HG02571 (cell line): ENCODE results near the gene LCN2.
"Not testable (repeated sequence)": the region's sequence is repeated elsewhere in the genome, so short reads cannot be mapped to it uniquely, and the experiment has no call there.

Experiments used
- ATAC-seq: cut with Tn5 transposase; IDR thresholded peaks from one replicate; pipeline ENCODE4 v1.9.1; 2021; ENCODE audit warnings: mild to moderate bottlenecking, moderate library complexity; ENCODE audit not compliant: unreplicated experiment

LCN2 gene

GRCh38 chr9:128149001-128149701, at the start of gene LCN2:
LCN2 (plus strand) TSS chr9:128149453; CDS start chr9:128149526, 73 bp downstream.
- no peak for ATAC-seq

DNA sequence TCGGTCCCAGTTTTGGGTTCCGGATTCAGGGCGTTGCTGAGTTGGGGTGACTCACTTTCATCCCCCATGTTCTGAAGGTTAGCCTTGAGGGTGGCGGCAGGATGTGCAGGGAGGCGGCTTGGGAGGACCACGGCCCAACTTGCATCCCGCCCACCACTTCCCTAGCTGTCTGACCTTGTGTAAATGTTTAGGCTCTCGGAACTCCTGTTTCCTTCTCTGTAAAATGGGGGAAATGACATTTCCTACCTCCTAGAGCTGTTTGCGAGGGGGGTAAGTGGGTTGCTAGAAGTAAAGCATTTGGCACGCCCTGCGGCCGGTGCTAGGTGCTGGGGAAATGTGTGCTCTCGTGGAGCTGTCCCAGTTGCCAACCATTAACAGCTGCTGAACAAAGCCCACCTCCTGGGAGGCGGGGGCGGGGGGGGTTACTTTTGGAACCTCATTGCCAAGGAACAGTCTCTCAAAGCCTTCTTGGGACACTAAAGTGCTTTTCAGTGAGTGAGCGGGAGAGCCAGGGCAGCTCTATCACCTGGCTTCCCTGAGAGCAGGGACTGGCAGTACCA, 49.2 kb upstream of the LCN2 start:
- ATAC-seq, result no peak

GRCh38 chr9:128100581-128100980, 48.7 kb upstream of the LCN2 start:
- ATAC-seq, result no peak

- no peak for ATAC-seq
Measured at GRCh38 chr9:128101231-128101661, 48.0 kb upstream of the LCN2 start.

- ATAC-seq, result no peak
Measured at GRCh38 chr9:128101690-128102089, 47.6 kb upstream of the LCN2 start.

- no peak for ATAC-seq
Measured at GRCh38 chr9:128102196-128102595, 47.1 kb upstream of the LCN2 start.

DNA sequence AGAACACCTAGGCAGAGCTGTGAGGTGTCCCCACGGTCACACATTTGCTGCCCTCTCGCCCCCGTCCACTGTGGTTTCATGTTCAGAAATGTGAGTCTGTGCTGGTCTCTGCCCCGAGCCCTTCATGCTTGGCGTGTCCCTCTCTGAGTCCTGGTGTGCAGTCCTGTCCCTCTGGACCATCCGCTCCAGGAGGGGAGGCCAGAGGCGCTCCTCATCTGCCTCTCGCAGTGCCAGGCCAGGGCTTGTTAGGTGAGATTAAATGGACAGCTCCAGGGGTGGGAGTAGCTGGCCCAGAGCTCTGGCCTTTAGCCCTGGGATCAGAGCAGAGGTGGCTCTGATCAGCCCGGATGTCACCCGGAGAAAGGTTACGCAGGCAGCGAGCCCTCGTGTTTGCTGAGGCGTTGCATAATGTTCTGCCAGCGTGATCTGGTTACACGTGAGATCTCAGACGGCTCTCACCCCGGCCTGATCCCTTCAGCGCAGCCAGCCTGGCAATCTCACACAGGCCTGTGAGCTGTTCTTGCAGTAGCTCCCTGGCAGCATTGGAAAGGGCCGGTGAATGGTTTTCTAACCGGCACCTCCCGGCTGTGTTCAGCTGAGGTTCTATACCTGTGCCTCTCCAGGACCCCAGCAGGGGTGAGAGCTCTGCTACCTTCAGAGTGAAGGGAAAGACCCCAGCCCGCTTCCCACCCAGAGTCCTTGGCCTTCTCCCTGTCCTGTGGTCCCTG, 46.2 kb upstream of the LCN2 start:
- ATAC-seq, result no peak

DNA sequence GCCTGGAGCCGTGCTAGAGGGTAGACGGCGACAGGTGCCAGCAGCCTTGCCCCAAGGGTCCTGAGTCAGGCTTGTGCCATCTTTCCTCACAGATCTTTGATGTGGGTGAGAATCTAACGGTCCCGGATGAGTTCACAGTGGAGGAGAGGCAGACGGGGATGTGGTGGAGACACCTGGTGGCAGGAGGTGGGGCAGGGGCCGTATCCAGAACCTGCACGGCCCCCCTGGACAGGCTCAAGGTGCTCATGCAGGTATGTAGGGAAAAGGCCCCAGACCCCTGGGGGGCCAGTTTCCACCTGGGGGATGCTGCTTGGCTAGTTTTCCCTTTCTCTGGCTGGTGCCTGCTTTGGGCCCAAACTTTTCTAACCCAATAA, 45.7 kb upstream of the LCN2 start:
- ATAC-seq, result no peak

- no peak for ATAC-seq
Measured at GRCh38 chr9:128104171-128104618, 45.1 kb upstream of the LCN2 start.

DNA sequence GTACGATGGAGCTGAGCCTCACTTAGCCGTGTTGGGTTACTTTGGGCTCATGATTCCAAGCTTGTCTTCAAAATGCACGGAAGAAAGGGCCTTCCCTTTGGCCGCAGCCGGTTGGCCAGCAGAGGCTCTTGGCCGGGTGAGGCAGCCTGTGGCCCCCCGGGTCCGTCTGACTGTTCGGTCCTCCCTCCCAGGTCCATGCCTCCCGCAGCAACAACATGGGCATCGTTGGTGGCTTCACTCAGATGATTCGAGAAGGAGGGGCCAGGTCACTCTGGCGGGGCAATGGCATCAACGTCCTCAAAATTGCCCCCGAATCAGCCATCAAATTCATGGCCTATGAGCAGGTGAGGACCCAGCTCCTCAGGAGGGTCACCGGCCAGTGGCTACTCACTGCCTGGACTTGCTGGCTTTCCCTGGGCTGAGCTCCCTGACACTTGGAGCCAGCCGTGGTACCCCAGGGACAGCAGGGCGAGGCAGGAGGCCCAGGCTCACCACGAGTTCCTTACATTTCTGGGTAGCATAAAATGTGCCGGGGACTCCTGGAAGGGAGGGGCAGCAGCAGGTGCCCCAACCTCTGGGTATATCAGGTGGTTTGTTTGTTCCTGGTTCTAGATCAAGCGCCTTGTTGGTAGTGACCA, 43.6 kb upstream of the LCN2 start:
- no peak for ATAC-seq

DNA sequence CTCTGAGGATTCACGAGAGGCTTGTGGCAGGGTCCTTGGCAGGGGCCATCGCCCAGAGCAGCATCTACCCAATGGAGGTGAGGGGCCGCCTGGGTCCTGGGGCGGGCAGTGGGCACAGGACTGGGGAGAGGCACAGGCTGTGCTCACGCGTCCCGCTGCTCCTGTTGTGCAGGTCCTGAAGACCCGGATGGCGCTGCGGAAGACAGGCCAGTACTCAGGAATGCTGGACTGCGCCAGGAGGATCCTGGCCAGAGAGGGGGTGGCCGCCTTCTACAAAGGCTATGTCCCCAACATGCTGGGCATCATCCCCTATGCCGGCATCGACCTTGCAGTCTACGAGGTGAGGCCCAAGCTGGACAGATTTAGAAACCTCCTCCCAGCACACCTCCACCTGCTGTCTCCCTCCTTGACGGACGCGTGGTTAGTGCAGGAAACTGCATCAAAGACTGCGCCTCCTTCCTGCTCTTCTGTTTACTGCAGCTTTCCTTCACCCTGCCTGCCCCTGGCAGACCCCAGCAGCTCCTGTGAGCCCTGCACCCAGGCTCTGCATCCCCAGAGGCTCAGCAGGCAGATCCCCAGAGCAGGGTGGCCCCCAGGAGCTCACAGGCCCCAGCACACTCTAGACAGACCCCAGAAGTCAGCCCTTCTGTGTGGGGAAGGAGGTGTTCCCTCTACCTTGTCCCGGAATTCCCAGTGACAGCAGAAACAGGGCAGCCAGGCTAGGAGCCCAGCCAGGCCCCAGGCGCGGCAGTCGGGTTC, 42.9 kb upstream of the LCN2 start:
- no peak for ATAC-seq

DNA sequence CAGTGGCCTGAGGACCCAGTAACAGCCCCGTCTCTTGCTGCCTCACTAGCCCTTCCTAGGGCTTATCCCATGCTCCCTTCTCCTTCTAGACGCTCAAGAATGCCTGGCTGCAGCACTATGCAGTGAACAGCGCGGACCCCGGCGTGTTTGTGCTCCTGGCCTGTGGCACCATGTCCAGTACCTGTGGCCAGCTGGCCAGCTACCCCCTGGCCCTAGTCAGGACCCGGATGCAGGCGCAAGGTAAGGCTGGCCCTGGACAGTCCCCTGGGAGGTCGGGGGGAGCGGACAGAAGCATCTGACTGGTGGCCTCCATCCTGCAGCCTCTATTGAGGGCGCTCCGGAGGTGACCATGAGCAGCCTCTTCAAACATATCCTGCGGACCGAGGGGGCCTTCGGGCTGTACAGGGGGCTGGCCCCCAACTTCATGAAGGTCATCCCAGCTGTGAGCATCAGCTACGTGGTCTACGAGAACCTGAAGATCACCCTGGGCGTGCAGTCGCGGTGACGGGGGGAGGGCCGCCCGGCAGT, 42.2 kb upstream of the LCN2 start:
- ATAC-seq, result no peak

GRCh38 chr9:128107468-128108268, 41.6 kb upstream of the LCN2 start:
- no peak for ATAC-seq

DNA sequence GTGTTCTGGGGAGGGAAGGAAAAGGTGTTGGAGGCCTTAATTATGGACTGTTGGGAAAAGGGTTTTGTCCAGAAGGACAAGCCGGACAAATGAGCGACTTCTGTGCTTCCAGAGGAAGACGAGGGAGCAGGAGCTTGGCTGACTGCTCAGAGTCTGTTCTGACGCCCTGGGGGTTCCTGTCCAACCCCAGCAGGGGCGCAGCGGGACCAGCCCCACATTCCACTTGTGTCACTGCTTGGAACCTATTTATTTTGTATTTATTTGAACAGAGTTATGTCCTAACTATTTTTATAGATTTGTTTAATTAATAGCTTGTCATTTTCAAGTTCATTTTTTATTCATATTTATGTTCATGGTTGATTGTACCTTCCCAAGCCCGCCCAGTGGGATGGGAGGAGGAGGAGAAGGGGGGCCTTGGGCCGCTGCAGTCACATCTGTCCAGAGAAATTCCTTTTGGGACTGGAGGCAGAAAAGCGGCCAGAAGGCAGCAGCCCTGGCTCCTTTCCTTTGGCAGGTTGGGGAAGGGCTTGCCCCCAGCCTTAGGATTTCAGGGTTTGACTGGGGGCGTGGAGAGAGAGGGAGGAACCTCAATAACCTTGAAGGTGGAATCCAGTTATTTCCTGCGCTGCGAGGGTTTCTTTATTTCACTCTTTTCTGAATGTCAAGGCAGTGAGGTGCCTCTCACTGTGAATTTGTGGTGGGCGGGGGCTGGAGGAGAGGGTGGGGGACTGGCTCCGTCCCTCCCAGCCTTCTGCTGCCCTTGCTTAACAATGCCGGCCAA, 40.8 kb upstream of the LCN2 start:
- ATAC-seq, result no peak

DNA sequence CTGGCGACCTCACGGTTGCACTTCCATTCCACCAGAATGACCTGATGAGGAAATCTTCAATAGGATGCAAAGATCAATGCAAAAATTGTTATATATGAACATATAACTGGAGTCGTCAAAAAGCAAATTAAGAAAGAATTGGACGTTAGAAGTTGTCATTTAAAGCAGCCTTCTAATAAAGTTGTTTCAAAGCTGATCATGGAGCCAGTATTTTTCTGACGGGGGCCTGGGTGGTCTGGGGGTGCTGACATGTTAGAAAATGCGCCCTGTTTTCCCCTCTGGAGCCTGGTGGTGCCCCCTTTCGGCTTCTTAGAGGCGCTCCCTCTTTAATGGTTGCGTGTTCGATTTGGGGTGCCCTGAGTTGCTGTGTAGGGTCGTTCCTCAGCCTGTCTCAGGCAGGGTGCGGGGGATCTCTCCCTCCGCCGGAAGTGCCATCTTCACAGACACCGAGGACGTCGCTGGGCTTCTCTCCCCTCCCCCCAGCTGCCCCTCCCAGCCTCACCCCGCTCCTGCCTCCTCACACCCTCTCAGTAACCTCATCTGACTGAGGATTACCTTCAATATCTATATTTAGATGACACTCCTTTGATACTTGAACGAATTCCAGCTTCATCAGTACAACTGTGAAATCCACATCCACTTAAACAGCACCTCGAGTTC, 40.1 kb upstream of the LCN2 start:
- ATAC-seq, result no peak

GRCh38 chr9:128111726-128112125, 37.5 kb upstream of the LCN2 start:
- not testable (repeated sequence) for ATAC-seq

- ATAC-seq, result no peak
Measured at GRCh38 chr9:128113526-128114325, 35.5 kb upstream of the LCN2 start.
